GM21825 (cell line): ENCODE data around the gene NUP188.

ENCODE experiments used
- ATAC-seq: cut with Tn5 transposase; IDR thresholded peaks from one replicate; pipeline ENCODE4 v1.9.1; 2021; ENCODE audit warnings: mild to moderate bottlenecking, moderate library complexity; ENCODE audit not compliant: unreplicated experiment

The NUP188 gene

DNA sequence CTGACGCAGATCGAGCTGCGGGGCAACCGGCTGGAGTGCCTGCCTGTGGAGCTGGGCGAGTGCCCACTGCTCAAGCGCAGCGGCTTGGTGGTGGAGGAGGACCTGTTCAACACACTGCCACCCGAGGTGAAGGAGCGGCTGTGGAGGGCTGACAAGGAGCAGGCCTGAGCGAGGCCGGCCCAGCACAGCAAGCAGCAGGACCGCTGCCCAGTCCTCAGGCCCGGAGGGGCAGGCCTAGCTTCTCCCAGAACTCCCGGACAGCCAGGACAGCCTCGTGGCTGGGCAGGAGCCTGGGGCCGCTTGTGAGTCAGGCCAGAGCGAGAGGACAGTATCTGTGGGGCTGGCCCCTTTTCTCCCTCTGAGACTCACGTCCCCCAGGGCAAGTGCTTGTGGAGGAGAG, 31.3 kb upstream of the NUP188 start:
- ATAC-seq: no peak

DNA sequence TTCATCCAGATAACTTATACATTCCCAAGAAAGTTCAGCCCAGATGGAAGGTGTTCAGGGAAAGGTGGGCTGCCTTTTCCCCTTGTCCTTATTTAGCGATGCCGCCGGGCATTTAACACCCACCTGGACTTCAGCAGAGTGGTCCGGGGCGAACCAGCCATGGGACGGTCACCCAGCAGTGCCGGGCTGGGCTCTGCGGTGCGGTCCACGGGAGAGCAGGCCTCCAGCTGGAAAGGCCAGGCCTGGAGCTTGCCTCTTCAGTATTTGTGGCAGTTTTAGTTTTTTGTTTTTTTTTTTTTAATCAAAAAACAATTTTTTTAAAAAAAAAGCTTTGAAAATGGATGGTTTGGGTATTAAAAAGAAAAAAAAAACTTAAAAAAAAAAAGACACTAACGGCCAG, 30.8 kb upstream of the NUP188 start:
- no peak for ATAC-seq

DNA sequence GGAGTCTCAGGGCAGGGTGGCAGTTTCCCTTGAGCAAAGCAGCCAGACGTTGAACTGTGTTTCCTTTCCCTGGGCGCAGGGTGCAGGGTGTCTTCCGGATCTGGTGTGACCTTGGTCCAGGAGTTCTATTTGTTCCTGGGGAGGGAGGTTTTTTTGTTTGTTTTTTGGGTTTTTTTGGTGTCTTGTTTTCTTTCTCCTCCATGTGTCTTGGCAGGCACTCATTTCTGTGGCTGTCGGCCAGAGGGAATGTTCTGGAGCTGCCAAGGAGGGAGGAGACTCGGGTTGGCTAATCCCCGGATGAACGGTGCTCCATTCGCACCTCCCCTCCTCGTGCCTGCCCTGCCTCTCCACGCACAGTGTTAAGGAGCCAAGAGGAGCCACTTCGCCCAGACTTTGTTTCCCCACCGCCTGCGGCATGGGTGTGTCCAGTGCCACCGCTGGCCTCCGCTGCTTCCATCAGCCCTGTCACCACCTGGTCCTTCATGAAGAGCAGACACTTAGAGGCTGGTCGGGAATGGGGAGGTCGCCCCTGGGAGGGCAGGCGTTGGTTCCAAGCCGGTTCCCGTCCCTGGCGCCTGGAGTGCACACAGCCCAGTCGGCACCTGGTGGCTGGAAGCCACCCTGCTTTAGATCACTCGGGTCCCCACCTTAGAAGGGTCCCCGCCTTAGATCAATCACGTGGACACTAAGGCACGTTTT, 30.2 kb upstream of the NUP188 start:
- no peak for ATAC-seq

DNA sequence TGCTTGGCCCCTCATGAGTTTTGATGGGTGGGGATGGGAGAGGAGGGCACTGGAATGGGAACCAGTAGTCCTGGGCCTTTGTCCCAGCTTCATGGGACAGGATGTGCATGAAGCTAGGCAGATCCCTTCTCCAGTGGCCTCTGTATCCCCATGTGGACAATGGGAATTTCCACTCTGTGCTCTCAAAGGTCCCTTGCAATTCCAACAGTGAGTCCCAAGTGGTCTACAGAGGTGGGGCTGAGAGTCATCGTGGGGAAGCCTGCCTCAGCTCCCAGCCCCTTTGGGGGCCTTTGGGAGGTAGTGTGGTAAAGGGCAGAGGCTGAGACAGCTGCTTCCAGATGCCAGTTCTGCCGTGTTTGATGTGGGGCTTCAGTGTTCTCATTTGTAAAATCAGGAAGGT, 28.6 kb upstream of the NUP188 start:
- ATAC-seq: no peak

DNA sequence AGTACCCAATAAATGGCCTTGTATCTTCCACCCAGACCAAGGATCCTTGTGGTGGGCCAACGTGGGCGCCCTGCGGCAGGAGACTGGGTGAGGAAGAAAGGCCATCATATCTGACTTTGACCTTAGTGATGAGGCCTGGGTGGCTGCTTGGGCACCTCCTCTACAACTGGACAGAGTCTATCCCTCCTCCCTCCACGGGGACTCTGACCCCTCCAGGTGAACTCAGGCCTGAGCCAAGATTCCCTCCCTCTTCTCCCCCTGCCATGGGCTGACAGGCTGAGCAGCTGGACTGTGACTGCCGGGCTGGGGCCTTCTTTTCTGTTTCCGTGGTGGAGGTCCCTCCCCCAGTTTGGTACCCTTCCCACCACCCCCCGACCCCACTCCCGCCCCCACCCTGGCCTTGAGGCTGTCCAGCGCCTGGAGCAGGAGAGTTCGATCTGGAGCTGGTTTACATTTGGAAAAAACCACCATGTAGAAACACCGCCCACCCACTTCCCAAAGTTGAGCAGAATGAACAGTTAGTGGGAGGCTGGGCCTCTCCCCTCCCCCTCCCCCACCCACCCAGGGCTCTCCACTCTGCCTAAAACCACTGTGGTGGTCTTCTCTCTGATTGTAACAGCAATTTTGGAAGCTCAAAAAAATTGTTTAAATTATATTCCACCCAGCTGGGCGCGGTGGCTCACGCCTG, 28.0 kb upstream of the NUP188 start:
- ATAC-seq: no peak

DNA sequence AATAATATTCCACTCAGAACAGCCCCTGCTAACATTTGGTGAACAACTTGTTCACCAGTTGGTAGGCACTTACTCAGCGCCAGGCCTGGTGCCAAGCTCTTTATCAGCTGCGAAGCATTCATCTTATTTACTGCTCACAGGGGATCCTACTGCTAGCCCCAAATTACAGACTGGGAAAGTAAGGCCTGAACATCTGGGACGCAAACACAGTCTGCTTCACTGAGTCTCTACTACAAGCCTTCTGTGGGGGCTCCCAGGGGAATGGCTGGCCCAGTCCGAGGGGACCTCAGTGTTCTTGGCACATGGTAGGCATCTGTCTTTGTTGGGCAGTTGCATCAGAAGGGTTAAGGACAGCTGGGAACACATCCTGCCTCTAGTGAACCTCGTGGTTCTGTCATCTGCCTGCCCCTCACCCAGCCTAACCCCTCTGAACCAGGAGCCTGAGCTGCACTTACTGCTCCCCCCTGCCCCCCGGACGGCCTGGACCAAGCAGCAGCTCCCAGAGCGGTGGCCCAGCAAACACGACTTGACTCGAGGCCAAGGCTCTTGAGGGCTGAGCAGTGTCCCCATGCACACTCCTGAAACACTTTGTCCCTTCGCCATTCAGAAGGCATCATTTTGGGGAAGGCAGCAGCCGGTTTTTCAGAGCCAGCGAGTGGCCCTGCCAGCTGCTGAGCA, 27.0 kb upstream of the NUP188 start, which contains the start of gene PHYHD1:
Gene PHYHD1 (plus strand): TSS at position 602 of the 678 bp plus-strand sequence. CDS start 1,342 bp downstream, outside the sequence.
- ATAC-seq: no peak

DNA sequence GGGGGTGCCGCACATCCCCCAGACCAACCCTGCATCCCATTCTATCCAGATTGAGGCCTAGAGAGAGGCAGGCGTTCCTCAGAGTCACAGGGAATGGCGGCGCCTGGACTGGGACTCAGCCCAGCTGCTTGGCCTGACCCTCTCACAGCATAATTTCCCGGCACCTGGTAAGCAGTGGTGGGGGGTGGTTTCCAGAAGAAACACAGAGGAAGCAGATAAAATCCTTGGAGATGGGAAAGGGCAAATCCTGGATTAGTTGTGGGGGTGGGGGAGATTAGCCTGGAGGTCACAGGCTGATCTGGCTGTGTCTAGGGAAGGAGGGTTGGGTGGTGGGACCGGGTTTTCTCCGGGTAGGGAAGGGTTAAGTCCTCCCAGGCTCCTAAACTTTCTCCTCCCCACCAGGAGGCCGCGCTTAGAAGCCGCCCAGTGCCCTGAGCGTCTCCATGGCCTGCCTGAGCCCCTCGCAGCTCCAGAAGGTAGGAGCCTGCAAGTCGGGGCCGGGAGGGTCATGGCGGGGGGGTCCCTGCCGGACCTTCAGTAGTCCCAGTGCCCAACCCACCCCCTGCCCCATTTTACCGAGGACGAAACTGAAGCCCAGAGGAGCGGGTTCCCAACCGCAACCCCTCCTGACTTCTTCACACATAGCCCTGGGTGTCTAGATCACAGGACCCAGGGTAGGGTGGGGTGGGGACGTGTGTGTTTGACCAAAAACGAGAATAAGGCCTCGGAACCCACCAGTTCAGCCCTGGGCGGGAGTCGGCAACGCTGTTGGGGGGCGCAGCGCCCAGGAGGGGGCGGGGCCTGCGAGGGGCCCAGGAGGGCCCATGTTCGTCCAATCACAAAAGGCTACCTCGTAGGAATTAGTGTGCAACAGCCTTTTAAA, 25.4 kb upstream of the NUP188 start:
- ATAC-seq: no peak

DNA sequence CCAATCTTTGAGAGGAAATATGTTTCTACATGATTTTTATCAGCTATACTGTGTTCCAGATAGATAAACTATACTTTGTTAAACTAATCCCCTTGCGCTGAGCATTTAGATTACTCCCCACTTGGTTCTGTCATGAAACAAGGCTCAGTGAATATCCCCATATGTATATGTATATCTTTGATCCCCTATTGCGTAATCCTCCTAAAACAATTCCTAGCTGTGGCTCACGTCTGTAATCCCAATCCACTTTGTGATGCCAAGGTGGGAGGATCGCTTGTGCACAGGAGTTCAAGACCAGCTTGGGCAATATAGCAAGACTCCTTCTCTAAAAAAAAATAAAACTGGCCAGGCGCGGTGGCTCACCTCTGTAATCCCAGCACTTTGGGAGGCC, 24.0 kb upstream of the NUP188 start:
- no peak for ATAC-seq

DNA sequence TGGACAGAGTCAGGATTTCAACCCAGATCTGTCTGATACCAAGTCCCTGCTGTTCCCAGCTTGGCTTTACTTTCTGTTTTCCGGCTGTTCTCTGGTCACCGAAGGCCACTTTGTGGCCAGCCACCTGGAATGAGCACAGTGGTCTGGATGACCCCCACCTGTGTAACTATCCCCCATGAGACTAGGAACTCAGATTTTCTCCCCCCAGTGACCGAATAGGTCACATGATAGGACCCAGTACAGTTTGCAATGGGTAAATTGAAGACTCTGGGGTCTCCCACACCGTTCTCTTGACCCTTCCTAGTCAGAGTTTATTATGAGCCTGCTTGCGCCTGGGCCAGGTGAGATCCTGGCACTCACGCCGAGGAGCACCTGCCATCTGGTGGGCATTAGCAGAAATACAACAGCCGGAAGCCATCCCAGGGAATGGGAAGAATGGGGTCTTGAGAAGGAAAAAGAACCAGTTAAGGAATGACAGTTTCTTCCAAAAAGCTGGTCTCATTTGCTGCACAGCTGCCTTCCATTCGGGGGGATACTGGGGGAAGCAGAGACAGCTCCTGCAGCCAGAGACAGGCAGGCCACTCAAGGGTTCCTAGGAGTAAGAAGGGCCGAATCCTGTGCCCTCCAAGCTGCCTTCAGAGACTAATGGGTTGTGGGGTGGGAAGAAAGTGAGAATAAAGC, 19.6 kb upstream of the NUP188 start:
- ATAC-seq: no peak

DNA sequence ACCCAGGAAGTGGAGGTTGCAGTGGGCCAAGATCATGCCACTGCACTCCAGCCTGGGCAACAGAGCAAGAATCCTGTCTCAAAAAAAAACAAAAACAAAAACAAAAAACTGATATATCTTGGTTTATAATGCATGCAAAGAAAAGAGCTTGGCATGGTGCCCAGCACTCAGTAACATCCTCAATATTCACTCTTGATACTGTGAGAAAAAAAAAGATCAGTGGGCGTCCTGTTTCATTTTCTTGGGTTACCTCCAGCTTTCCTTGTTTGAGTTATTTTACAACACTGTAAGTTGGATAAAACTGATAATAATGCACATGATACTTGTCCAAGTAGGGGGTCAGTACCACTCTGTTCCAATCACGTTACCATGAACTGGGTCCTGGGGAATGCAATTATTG, 18.9 kb upstream of the NUP188 start:
- ATAC-seq: no peak

DNA sequence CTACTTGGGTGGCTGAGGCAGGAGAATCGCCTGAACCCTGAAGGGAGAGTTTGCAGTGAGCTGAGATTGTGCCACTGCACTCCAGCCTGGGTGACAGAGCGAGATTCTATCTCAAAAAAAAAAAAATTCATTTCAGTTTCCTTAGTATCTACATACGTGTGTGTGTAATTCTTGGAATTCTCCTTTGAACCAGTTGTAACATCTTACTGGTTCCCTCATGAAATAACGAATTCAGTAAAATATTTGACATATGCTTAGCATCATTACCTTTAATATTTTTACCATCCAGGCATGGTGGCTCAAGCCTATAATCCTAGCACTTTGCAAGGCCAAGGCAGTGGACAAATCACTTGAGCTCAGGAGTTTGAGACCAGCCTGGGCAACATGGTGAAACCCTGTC, 17.9 kb upstream of the NUP188 start:
- no peak for ATAC-seq

DNA sequence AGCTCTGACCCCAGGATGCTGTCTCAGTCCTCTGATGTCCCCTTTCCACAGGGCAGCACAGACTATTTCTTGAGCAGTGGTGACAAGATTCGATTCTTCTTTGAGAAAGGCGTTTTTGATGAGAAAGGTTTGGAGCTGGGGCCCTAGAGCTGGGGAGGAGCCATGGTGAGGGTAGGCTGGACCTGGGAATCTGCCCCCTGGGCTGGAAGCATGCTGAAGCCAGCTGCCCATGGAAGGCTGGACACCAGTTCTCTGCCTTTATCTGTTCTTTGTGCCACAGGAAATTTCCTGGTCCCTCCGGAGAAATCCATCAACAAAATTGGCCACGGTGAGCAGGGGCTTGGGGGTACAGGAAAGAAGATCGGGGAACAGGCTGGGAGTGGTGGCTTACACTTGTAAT, 13.8 kb upstream of the NUP188 start:
- no peak for ATAC-seq

DNA sequence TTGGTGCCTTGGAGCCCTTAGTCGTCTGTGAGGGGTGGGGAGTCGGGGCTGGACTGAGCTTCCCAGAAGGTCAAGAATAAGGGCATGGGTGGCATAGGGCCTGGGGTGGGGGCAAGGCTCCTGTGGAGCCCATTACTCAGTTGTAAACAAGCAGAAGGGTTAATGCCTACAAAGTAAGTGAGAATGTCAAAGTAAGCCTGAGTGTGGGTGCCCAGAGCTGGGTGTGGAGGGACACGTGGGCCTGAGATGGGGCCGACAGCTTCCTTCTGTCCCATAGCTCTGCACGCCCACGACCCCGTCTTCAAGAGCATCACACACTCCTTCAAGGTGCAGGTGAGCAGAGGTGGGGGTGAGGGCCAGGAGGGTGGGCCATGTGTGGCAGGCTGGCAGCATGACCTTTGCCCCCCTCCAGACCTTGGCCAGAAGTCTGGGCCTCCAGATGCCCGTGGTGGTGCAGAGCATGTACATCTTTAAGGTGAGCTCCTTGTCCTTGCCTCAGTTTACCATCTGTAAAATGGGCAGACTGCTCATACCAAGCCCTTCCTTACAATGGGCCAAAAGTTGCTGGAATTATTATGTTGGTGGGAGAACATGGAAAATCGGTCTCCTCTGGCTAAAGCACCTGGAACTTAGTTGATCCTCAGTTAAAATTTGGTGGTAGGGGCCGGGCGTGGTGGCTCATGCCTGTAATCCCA, 11.2 kb upstream of the NUP188 start:
- no peak for ATAC-seq

DNA sequence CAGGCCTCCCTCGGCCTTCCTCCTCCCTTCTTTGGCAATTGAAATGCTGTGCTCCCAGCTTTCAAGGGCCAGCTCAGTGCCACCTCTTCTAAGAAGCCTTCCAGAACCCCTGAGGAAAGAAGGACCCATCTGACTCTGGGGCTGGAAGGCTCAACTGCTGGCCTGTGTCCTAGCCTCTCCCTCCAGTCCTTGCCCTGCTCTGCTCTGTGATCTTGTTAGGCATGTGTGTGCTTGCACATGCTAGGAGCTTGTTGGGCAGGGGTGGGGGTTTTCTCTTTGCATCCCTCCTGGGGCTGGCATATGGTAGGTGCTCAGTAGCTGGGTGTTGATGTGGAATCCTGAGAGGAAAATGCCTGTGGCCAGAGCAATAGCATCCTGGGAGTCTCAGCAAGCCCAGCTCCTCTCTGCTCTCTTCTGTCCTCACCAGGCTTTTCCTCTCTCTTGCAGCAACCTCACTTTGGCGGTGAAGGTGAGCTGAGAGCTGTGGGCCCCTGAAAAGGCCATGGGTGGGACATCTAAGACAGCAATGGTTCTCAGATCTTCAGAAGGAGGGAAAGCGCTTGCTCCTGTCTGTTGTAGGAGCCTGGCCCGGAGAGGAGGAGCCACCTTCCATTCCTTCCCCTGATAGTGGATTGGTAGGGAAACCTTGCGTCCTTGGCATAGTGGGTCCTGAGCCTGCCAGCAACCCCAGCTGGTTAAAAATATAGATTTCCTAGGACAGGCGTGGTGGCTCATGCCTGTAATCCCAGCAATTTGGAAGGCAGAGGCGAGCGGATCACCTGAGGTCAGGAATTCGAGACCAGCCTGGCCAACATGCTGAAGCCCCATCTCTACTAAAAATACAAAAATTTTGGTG, 10.0 kb upstream of the NUP188 start:
- ATAC-seq: no peak

DNA sequence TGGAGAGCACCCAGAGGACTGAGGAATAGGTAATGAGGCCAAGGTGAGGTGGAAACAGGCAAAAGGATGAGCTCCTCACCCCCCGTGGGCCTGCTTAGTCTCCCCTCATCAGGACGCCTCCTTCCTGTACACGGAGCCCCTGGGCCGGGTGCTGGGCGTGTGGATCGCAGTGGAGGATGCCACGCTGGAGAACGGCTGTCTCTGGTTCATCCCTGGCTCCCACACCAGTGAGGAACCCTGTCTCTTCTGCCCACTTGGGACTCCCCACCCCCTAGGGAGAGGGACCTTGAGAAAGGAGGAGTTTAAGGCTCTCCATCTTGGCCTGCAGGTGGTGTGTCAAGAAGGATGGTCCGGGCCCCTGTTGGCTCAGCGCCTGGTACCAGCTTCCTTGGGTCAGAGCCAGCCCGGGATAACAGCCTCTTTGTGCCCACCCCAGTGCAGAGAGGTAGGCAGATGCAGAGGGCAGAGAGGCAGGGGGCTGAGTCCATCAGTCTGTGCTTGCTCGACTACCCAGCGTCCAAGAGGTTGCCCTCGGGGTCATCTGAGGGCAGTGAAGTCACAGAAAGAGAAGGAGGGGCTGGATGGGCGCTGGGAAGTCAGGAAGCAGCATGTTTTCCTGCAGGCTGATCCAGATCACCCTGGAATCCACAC, 7.1 kb upstream of the NUP188 start:
- ATAC-seq: no peak

DNA sequence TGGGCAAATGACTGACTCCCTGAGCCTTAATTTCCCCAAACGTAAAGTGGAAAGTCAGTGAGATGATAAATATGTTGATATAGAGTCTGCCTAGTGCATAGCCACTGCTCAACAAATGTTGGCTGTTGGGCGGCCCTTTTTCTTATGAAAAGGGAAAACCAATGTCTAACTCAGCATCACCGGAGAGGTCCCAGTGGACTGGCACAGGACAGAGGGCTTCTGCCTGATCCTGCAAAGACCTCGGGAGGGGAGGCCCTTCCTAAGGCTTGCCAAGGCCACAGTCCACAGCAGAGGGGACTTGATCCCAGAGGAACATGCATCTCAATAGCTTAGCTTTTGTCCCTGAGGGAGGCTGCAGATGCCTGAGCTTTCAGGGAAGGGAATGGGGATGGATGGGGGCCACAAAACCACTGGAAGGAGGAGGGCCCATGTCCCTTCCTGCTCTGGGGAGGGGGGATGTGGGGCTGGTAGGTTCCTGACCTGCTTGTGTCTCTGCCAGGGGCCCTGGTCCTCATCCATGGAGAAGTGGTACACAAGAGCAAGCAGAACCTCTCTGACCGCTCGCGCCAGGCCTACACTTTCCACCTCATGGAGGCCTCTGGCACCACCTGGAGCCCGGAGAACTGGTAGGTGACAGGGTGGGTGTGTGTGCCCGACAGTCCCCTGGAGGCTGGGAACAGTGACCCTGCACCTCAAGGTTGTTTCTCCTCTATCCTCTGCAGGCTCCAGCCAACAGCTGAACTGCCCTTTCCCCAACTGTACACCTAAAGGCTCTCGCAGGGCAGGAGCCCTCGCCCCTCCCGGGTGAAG, 6.3 kb upstream of the NUP188 start:
- no peak for ATAC-seq

DNA sequence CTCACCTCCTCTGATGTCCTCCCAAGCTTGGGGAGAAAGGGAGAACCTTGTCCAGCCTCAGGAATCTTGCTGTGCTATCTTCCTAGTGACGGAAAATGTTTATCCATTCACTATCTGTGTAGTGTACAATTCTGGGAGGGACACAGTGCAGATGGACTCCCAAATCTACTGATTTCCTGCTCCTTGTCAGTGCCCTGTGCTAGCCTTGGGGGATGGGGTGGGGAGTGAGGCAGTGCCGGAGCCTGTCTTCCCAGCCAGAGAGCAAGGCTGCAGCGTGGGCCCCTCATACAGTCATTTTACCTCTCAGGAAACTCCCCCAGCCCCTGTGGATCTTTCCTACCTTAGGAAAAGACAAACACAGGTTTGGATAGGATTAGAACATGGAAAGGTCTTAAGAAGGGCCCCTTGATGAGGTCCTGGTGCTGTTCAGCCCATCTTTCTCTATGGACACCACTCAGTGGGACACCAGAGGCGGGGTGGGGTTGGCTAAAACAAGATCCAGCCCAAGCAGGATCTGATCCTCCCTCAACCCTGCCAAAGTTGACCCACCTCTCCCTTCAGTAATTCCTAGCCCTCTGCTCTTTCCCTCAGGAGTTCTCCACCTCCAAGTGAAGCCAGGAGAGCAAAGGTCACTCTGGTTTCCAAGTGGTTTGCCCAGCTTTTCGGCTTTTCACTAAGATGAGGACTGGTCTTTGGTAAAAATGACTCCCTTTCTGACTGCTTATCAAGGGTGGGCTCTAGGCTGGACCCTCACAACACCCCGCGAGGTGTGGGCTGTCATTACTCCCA, 3.5 kb upstream of the NUP188 start:
- ATAC-seq: no peak
